ENCODE data around the gene PTPN1.

Gene PTPN1

GRCh38 chr20:50513169-50514034 lies 3.2 kb downstream of the PTPN1 start:
- Histone ChIP-seq H3K9me3 (ENCODE audit: severe bottlenecking) (no peaks in the 10 kb centered on the region), H3K36me3 (ENCODE audit: low read depth) (peaks cover 44% of the 10 kb centered on the region), H3K27me3 (ENCODE audit: insufficient read depth, poor library complexity, severe bottlenecking) (no peaks in the 10 kb centered on the region), H3K4me1 (ENCODE audit: insufficient read depth, poor library complexity, severe bottlenecking) (peaks cover 67% of the 10 kb centered on the region), H3K27ac (ENCODE audit: poor library complexity, severe bottlenecking) (peak overlapping the region; percentile 88), H3K4me3 (ENCODE audit: severe bottlenecking) (peak overlapping the region; percentile 63)
- TF ChIP-seq CTCF (IDR thresholded peaks at IDR 0.05; ENCODE audit: poor library complexity, severe bottlenecking), result no peak
- DNase-seq (ENCODE audit: low spot score) (no peak), ATAC-seq (ENCODE audit: low read depth) (0 out of 3 replicates have a peak, but pooled peaks have one; percentile 5)

- H3K27ac ChIP-seq (ENCODE audit: poor library complexity, severe bottlenecking), result peak overlapping the region; percentile 88
These were observed 3.8 kb downstream of the PTPN1 start for GRCh38 chr20:50514035-50514337.

GRCh38 chr20:50514750-50515149 lies 4.6 kb downstream of the PTPN1 start:
- Histone ChIP-seq H3K27ac (ENCODE audit: poor library complexity, severe bottlenecking) (peak overlapping the region; percentile 88), H3K4me1 (ENCODE audit: insufficient read depth, poor library complexity, severe bottlenecking) (peaks cover 77% of the 10 kb centered on the region), H3K9me3 (ENCODE audit: severe bottlenecking) (no peaks in the 10 kb centered on the region), H3K27me3 (ENCODE audit: insufficient read depth, poor library complexity, severe bottlenecking) (no peaks in the 10 kb centered on the region), H3K36me3 (ENCODE audit: low read depth) (peaks cover 53% of the 10 kb centered on the region), H3K4me3 (ENCODE audit: severe bottlenecking) (no peak overlapping the region)
- no peak for TF ChIP-seq CTCF (IDR thresholded peaks at IDR 0.05; ENCODE audit: poor library complexity, severe bottlenecking)
- no peak for ATAC-seq (ENCODE audit: low read depth)
- DNase-seq (ENCODE audit: low spot score), result no peak

More at GRCh38 chr20:50514035-50514337, 3.8 kb downstream of the PTPN1 start:
- H3K36me3 ChIP-seq (ENCODE audit: low read depth), result peaks cover 46% of the 10 kb centered on the region
- no peak for TF ChIP-seq CTCF (IDR thresholded peaks at IDR 0.05; ENCODE audit: poor library complexity, severe bottlenecking)
- no peaks in the 10 kb centered on the region for H3K9me3 ChIP-seq (ENCODE audit: severe bottlenecking)
- ATAC-seq (ENCODE audit: low read depth) (no peak), DNase-seq (ENCODE audit: low spot score) (no peak)
- no peaks in the 10 kb centered on the region for H3K27me3 ChIP-seq (ENCODE audit: insufficient read depth, poor library complexity, severe bottlenecking)
- H3K4me1 ChIP-seq (ENCODE audit: insufficient read depth, poor library complexity, severe bottlenecking), result peaks cover 73% of the 10 kb centered on the region
- peak overlapping the region; percentile 0 for H3K4me3 ChIP-seq (ENCODE audit: severe bottlenecking)

- Histone ChIP-seq H3K9me3 (ENCODE audit: severe bottlenecking) (no peaks in the 10 kb centered on the region), H3K4me3 (ENCODE audit: severe bottlenecking) (no peak overlapping the region), H3K27ac (ENCODE audit: poor library complexity, severe bottlenecking) (peak overlapping the region; percentile 88), H3K4me1 (ENCODE audit: insufficient read depth, poor library complexity, severe bottlenecking) (peaks cover 83% of the 10 kb centered on the region), H3K27me3 (ENCODE audit: insufficient read depth, poor library complexity, severe bottlenecking) (no peaks in the 10 kb centered on the region), H3K36me3 (ENCODE audit: low read depth) (peaks cover 59% of the 10 kb centered on the region)
- TF ChIP-seq CTCF (IDR thresholded peaks at IDR 0.05; ENCODE audit: poor library complexity, severe bottlenecking), result no peak
- ATAC-seq (ENCODE audit: low read depth) (no peak), DNase-seq (ENCODE audit: low spot score) (peak; percentile 45)
These were observed 5.4 kb downstream of the PTPN1 start for GRCh38 chr20:50515471-50516106.

All from RWPE2 (cell line).